GM23338 (cell line): ENCODE results near the gene EGLN2.

Source experiments
- CREB1 ChIP-seq: fragments of 250-450 bp; sonication (Bioruptor Pico); IDR thresholded peaks from 2 replicates; pipeline ENCODE4 v1.5.0; 2020; ENCODE audit warnings: low read depth, mild to moderate bottlenecking, moderate library complexity
- ETS1 ChIP-seq: IDR thresholded peaks from 2 replicates; pipeline ENCODE4 v1.6.1; 2016; ENCODE audit warnings: antibody characterized with exemption
- EZH2 ChIP-seq: fragments of 200-600 bp; sonication (generic); IDR thresholded peaks from one replicate; pipeline ENCODE4 v1.8.0; 2017; ENCODE audit warnings: antibody characterized with exemption, mild to moderate bottlenecking, low read depth; ENCODE audit not compliant: unreplicated experiment
- EZH2phosphoT487 ChIP-seq: fragments of 200-600 bp; sonication (generic); IDR thresholded peaks from one replicate; pipeline ENCODE4 v1.8.1; 2018; ENCODE audit warnings: antibody characterized with exemption; ENCODE audit not compliant: unreplicated experiment
- JUNB ChIP-seq: IDR thresholded peaks from one replicate; pipeline ENCODE4 v1.6.1; 2016; ENCODE audit warnings: antibody characterized with exemption; ENCODE audit not compliant: unreplicated experiment
- NANOG ChIP-seq: IDR thresholded peaks from 2 replicates; pipeline ENCODE4 v1.6.1; 2016; ENCODE audit warnings: antibody characterized with exemption, borderline replicate concordance
- POLR2AphosphoS5 ChIP-seq: IDR thresholded peaks from 2 replicates; pipeline ENCODE4 v1.6.1; 2016; ENCODE audit warnings: antibody characterized with exemption, low read depth
- REST ChIP-seq: IDR thresholded peaks from one replicate; pipeline ENCODE4 v1.6.1; 2018; ENCODE audit warnings: antibody characterized with exemption; ENCODE audit not compliant: unreplicated experiment
- STAT1 ChIP-seq: IDR thresholded peaks from one replicate; pipeline ENCODE4 v1.6.1; 2016; ENCODE audit warnings: antibody characterized with exemption; ENCODE audit not compliant: unreplicated experiment
- ZNF114 ChIP-seq: fragments of 250-450 bp; sonication (Bioruptor Pico); IDR thresholded peaks from 2 replicates; pipeline ENCODE4 v1.5.0; 2020; ENCODE audit warnings: mild to moderate bottlenecking, moderate library complexity
- TF ChIP-seq, protein P1 (sequence below), 2 experiments: fragments of 200-600 bp in 1 of 2; sonication (generic) in 1 of 2; conservative IDR thresholded peaks; 2 replicates each; pipeline versions ENCODE4 v1.5.1 to v1.6.1; 2016 to 2017; ENCODE audit warnings: antibody characterized with exemption in 2 of 2, low read depth in 2 of 2, mild to moderate bottlenecking in 2 of 2, moderate library complexity in 1 of 2

DNA sequence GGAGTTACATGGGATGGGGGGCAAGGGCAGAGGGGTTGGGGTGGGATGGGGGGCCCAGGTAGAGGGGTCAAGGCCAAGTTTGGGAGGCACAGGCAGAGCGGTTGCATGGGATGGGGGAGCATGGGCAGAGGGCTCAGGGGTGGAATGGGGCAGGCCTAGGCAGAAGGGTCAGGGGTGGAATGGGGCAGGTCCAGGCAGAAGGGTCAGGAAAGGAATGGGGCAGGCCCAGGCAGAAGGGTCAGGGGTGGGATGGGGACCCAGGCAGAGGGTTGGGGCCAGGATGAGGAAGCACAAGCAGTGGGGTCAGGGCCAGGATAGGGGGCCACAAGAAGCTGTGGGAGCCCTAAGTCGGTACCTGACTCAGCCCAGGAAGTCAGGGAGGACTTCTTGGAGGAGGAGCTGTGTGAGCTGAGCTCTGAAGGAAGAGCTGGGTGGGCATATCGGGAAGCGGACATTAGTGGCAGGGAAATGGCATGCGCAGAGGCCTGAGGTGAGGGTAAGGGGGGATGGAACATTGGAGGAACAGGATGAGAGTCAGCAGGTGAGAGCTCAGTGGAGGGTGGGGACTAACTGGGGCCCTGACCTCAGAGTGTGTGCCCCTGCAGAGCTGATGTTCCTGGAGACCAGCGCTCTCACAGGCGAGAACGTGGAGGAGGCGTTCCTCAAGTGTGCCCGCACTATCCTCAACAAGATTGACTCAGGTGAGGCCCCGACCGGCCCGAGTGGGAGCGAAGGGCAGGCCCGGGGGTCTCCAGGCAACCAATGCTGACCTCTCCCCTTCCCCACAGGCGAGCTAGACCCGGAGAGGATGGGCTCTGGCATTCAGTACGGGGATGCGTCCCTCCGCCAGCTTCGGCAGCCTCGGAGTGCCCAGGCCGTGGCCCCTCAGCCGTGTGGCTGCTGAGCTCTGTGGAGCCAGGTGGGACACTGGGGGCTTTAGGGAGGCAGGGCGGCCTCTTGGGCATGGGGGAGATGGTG is 12.6 kb upstream of the EGLN2 start:
- TF ChIP-seq, protein P1, sequence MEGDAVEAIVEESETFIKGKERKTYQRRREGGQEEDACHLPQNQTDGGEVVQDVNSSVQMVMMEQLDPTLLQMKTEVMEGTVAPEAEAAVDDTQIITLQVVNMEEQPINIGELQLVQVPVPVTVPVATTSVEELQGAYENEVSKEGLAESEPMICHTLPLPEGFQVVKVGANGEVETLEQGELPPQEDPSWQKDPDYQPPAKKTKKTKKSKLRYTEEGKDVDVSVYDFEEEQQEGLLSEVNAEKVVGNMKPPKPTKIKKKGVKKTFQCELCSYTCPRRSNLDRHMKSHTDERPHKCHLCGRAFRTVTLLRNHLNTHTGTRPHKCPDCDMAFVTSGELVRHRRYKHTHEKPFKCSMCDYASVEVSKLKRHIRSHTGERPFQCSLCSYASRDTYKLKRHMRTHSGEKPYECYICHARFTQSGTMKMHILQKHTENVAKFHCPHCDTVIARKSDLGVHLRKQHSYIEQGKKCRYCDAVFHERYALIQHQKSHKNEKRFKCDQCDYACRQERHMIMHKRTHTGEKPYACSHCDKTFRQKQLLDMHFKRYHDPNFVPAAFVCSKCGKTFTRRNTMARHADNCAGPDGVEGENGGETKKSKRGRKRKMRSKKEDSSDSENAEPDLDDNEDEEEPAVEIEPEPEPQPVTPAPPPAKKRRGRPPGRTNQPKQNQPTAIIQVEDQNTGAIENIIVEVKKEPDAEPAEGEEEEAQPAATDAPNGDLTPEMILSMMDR (conservative IDR thresholded peaks at IDR 0.05; ENCODE audit: low read depth in 2 of 2) = no peak
- TF ChIP-seq JUNB = no peak
- TF ChIP-seq REST = no peak
- no peak for TF ChIP-seq EZH2phosphoT487
- no peak for TF ChIP-seq CREB1 (CRISPR knock-in tag)
- no peak for TF ChIP-seq EZH2
- TF ChIP-seq POLR2AphosphoS5 = no peak
- TF ChIP-seq STAT1 = no peak
- no peak for TF ChIP-seq ZNF114 (CRISPR knock-in tag)
- no peak for TF ChIP-seq ETS1
- no peak for TF ChIP-seq NANOG
